ENCODE results near the gene SLC39A2.
"Not testable (repeated sequence)": the region's sequence is repeated elsewhere in the genome, so short reads cannot be mapped to it uniquely, and the experiment has no call there.

The SLC39A2 gene

GRCh38 chr14:20997564-20997963 lies 1.5 kb upstream of the SLC39A2 start:
- DNase-seq, result no peak

- no peak for DNase-seq
These were observed 954 bp upstream of the SLC39A2 start for GRCh38 chr14:20998139-20998538.

GRCh38 chr14:20999591-20999990 lies 498 bp downstream of the SLC39A2 start:
- DNase-seq, result no peak

GRCh38 chr14:21001218-21001617 lies 2.1 kb downstream of the SLC39A2 start:
- no peak for DNase-seq

- DNase-seq, result no peak
These were observed 4.8 kb downstream of the SLC39A2 start for GRCh38 chr14:21003788-21004346.

GRCh38 chr14:21009721-21010120 lies 10.6 kb downstream of the SLC39A2 start:
- not testable (repeated sequence) for DNase-seq

GRCh38 chr14:21011136-21011535 lies 12.0 kb downstream of the SLC39A2 start:
- DNase-seq, result no peak

GRCh38 chr14:21014761-21015190 lies 15.7 kb downstream of the SLC39A2 start:
- DNase-seq, result peak; percentile 58

- DNase-seq, result no peak
These were observed 16.2 kb downstream of the SLC39A2 start for GRCh38 chr14:21015312-21015711.

GRCh38 chr14:21016413-21017190 lies 17.5 kb downstream of the SLC39A2 start:
- no peak for DNase-seq

- no peak for DNase-seq
These were observed 18.6 kb downstream of the SLC39A2 start for GRCh38 chr14:21017528-21018245.

GRCh38 chr14:21018286-21018685 lies 19.2 kb downstream of the SLC39A2 start:
- no peak for DNase-seq

- no peak for DNase-seq
These were observed 19.7 kb downstream of the SLC39A2 start for GRCh38 chr14:21018781-21019180.

GRCh38 chr14:21019366-21019765 lies 20.3 kb downstream of the SLC39A2 start:
- no peak for DNase-seq

GRCh38 chr14:21020977-21021545 lies 22.0 kb downstream of the SLC39A2 start:
- DNase-seq, result no peak

- DNase-seq, result no peak
These were observed 23.6 kb downstream of the SLC39A2 start for GRCh38 chr14:21022686-21023085.

- DNase-seq, result no peak
These were observed 24.1 kb downstream of the SLC39A2 start for GRCh38 chr14:21023174-21023573.

- no peak for DNase-seq
These were observed 24.9 kb downstream of the SLC39A2 start for GRCh38 chr14:21023817-21024584.

GRCh38 chr14:21024585-21025370 lies 25.7 kb downstream of the SLC39A2 start, which contains the start of gene NDRG2:
Gene NDRG2 (minus strand): TSS chr14:21025061. CDS start chr14:21023315, 1,746 bp downstream.
- peak; percentile 72 for DNase-seq

GRCh38 chr14:21025371-21026273 lies 26.5 kb downstream of the SLC39A2 start:
- DNase-seq, result no peak

Data from activated effector memory CD4-positive, alpha-beta T cell treated with Interleukin-2 at 50 U/mL for 16 hours (primary cell).